ENCODE results near the gene CISH.

Gene CISH

GRCh38 chr3:50612234-50612882 is 784 bp upstream of the CISH start:
- no peak for DNase-seq

- DNase-seq = no peak
Measured at GRCh38 chr3:50610992-50611463, 546 bp downstream of the CISH start.

GRCh38 chr3:50610181-50610971 is 1.2 kb downstream of the CISH start:
- no peak for DNase-seq

- DNase-seq = no peak
Measured at GRCh38 chr3:50609763-50610085, 1.9 kb downstream of the CISH start.

GRCh38 chr3:50609071-50609762 is 2.4 kb downstream of the CISH start:
- DNase-seq = no peak

GRCh38 chr3:50608278-50608677 is 3.3 kb downstream of the CISH start:
- no peak for DNase-seq

GRCh38 chr3:50607271-50608091 is 4.1 kb downstream of the CISH start:
- DNase-seq = no peak

GRCh38 chr3:50606596-50606995 is 5.0 kb downstream of the CISH start:
- DNase-seq = no peak

- no peak for DNase-seq
Measured at GRCh38 chr3:50605901-50606326, 5.7 kb downstream of the CISH start.

GRCh38 chr3:50604628-50605588 is 6.7 kb downstream of the CISH start:
- DNase-seq = no peak

- no peak for DNase-seq
Measured at GRCh38 chr3:50604110-50604621, 7.4 kb downstream of the CISH start.

GRCh38 chr3:50603261-50604109 is 8.1 kb downstream of the CISH start:
- DNase-seq = no peak

- no peak for DNase-seq
Measured at GRCh38 chr3:50602595-50603191, 8.9 kb downstream of the CISH start.

- peak; percentile 47 for DNase-seq
Measured at GRCh38 chr3:50600841-50601591, 10.6 kb downstream of the CISH start.

- DNase-seq = no peak
Measured at GRCh38 chr3:50600141-50600753, 11.3 kb downstream of the CISH start.

GRCh38 chr3:50599716-50600118 is 11.9 kb downstream of the CISH start:
- DNase-seq = no peak

GRCh38 chr3:50599115-50599715 is 12.4 kb downstream of the CISH start:
- no peak for DNase-seq

- no peak for DNase-seq
Measured at GRCh38 chr3:50594253-50594785, 17.3 kb downstream of the CISH start.
